Measurements from ENCODE around the gene SEPSECS.

Gene SEPSECS

GRCh38 chr4:25117274-25117673 lies 43.0 kb downstream of the SEPSECS start:
- ChIA-PET POLR2A (no interaction called here), CTCF (interaction anchor here (1.0 kb wide), 1 partner anchor 118 kb away, joined by 3 read pairs; no protein-coding TSS in a partner anchor)
- Histone ChIP-seq H3K27ac (ENCODE audit: extremely low read depth, low read depth, low read length) (no peak overlapping the region), H3K4me1 (ENCODE audit: control insufficient read depth, insufficient read depth, low read length) (no peaks in the 10 kb centered on the region), H3K36me3 (ENCODE audit: control insufficient read depth in 2 of 2, insufficient read depth in 1 of 2, low read length in 2 of 2) (no peaks in the 10 kb centered on the region), H3K9me3 (ENCODE audit: control insufficient read depth, insufficient read depth, low read depth, low read length) (no peaks in the 10 kb centered on the region), H3K4me3 (ENCODE audit: low read depth, low read length) (no peak overlapping the region)
- no peak for TF ChIP-seq SETDB1 (IDR thresholded peaks at IDR 0.05; ENCODE audit: insufficient read length, low read length)
- no peak for TF ChIP-seq ZNF114 (tag by site-specific recombination; IDR thresholded peaks at IDR 0.05)
- TF ChIP-seq BCL11A (tag by site-specific recombination; IDR thresholded peaks at IDR 0.05; ENCODE audit: low read depth), result no peak
- no peak for TF ChIP-seq ZNF514 (tag by site-specific recombination; IDR thresholded peaks at IDR 0.05)
- TF ChIP-seq KLF7 (tag by site-specific recombination; IDR thresholded peaks at IDR 0.05; ENCODE audit: borderline replicate concordance), result no peak
- TF ChIP-seq ZNF837 (tag by site-specific recombination; IDR thresholded peaks at IDR 0.05), result no peak
- no peak for TF ChIP-seq ZNF391 (tag by site-specific recombination; IDR thresholded peaks at IDR 0.05; ENCODE audit: borderline replicate concordance, low read depth)
- no peak for TF ChIP-seq GLI4 (tag by site-specific recombination; IDR thresholded peaks at IDR 0.05)
- no peak for TF ChIP-seq ZNF211 (tag by site-specific recombination; IDR thresholded peaks at IDR 0.05; ENCODE audit: low read depth)
- no peak for TF ChIP-seq OSR2 (tag by site-specific recombination; IDR thresholded peaks at IDR 0.05)
- TF ChIP-seq ZNF37A (tag by site-specific recombination; IDR thresholded peaks at IDR 0.05), result no peak
- no peak for TF ChIP-seq ZNF292 (tag by site-specific recombination; IDR thresholded peaks at IDR 0.05; ENCODE audit: borderline replicate concordance, low read depth)

- no peaks in the 10 kb centered on the region for H3K9me3 ChIP-seq (ENCODE audit: control insufficient read depth, insufficient read depth, low read depth, low read length)
- ChIA-PET CTCF (interaction anchor here (0.7 to 1.0 kb wide), 3 partner anchors 10 to 177 kb away, joined by 3 read pairs; no protein-coding TSS in a partner anchor), POLR2A (no interaction called here)
- H3K4me1 ChIP-seq (ENCODE audit: control insufficient read depth, insufficient read depth, low read length), result no peaks in the 10 kb centered on the region
- no peak overlapping the region for H3K4me3 ChIP-seq (ENCODE audit: low read depth, low read length)
- H3K27ac ChIP-seq (ENCODE audit: extremely low read depth, low read depth, low read length), result no peak overlapping the region
- no peaks in the 10 kb centered on the region for H3K36me3 ChIP-seq (ENCODE audit: control insufficient read depth in 2 of 2, insufficient read depth in 1 of 2, low read length in 2 of 2)
- TF ChIP-seq PRDM10 (tag by site-specific recombination; IDR thresholded peaks at IDR 0.05) (no peak), BCL11A (tag by site-specific recombination; IDR thresholded peaks at IDR 0.05; ENCODE audit: low read depth) (no peak), ZNF311 (tag by site-specific recombination; IDR thresholded peaks at IDR 0.05; ENCODE audit: borderline replicate concordance) (no peak), GLIS2 (tag by site-specific recombination; IDR thresholded peaks at IDR 0.05) (no peak), ZNF280C (tag by site-specific recombination; IDR thresholded peaks at IDR 0.05) (no peak), ZNF544 (tag by site-specific recombination; IDR thresholded peaks at IDR 0.05) (no peak), ZFP41 (tag by site-specific recombination; IDR thresholded peaks at IDR 0.05; ENCODE audit: borderline replicate concordance) (no peak), TCF7L2 (IDR thresholded peaks at IDR 0.05; ENCODE audit: borderline replicate concordance, low read depth, low read length) (no peak)
- TF ChIP-seq, protein P1, sequence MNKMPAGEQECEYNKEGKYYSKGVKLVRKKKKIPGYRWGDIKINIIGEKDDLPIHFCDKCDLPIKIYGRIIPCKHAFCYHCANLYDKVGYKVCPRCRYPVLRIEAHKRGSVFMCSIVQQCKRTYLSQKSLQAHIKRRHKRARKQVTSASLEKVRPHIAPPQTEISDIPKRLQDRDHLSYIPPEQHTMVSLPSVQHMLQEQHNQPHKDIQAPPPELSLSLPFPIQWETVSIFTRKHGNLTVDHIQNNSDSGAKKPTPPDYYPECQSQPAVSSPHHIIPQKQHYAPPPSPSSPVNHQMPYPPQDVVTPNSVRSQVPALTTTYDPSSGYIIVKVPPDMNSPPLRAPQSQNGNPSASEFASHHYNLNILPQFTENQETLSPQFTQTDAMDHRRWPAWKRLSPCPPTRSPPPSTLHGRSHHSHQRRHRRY (tag by site-specific recombination; IDR thresholded peaks at IDR 0.05), result no peak
- TF ChIP-seq, protein P2, sequence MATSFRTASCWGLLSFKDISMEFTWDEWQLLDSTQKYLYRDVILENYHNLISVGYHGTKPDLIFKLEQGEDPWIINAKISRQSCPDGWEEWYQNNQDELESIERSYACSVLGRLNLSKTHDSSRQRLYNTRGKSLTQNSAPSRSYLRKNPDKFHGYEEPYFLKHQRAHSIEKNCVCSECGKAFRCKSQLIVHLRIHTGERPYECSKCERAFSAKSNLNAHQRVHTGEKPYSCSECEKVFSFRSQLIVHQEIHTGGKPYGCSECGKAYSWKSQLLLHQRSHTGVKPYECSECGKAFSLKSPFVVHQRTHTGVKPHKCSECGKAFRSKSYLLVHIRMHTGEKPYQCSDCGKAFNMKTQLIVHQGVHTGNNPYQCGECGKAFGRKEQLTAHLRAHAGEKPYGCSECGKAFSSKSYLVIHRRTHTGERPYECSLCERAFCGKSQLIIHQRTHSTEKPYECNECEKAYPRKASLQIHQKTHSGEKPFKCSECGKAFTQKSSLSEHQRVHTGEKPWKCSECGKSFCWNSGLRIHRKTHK (tag by site-specific recombination; IDR thresholded peaks at IDR 0.05), result no peak
- TF ChIP-seq, protein P3, sequence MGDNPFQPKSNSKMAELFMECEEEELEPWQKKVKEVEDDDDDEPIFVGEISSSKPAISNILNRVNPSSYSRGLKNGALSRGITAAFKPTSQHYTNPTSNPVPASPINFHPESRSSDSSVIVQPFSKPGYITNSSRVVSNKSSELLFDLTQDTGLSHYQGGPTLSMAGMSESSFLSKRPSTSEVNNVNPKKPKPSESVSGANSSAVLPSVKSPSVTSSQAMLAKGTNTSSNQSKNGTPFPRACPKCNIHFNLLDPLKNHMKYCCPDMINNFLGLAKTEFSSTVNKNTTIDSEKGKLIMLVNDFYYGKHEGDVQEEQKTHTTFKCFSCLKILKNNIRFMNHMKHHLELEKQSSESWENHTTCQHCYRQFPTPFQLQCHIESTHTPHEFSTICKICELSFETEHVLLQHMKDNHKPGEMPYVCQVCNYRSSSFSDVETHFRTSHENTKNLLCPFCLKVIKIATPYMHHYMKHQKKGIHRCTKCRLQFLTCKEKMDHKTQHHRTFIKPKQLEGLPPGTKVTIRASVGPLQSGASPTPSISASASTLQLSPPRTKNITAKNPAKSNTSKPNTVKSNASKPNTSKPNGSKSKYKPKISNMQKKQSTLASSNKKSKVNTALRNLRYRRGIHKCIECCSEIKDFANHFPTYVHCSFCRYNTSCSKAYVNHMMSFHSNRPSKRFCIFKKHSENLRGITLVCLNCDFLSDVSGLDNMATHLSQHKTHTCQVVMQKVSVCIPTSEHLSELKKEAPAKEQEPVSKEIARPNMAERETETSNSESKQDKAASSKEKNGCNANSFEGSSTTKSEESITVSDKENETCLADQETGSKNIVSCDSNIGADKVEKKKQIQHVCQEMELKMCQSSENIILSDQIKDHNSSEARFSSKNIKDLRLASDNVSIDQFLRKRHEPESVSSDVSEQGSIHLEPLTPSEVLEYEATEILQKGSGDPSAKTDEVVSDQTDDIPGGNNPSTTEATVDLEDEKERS (tag by site-specific recombination; IDR thresholded peaks at IDR 0.05), result no peak
Observed at GRCh38 chr4:25113915-25114904, 46.0 kb downstream of the SEPSECS start.
